Neutrophil (primary cell): Measurements from ENCODE around the gene TINCR.

Experiments
- H3K27ac ChIP-seq: fragments of 200-600 bp; sonication (generic); 2 replicates; pipeline ENCODE4 v1.5.1; 2016; ENCODE audit warnings: mild to moderate bottlenecking, moderate library complexity
- H3K27me3 ChIP-seq: fragments of 200-600 bp; sonication (generic); 2 replicates; pipeline ENCODE4 v1.6.0; 2016; ENCODE audit warnings: mild to moderate bottlenecking
- H3K36me3 ChIP-seq: fragments of 200-600 bp; sonication (generic); 2 replicates; pipeline ENCODE4 v1.5.1; 2017
- H3K4me1 ChIP-seq, 2 experiments: fragments of 200-600 bp in 1 of 2; sonication (generic) in 1 of 2; 1 replicate in 1 of 2; 2 replicates in 1 of 2; pipeline versions ENCODE4 v1.5.1 to v1.6.1; 2013 to 2016; ENCODE audit warnings: low read depth in 1 of 2, low read length in 1 of 2, mild to moderate bottlenecking in 1 of 2, moderate library complexity in 1 of 2; ENCODE audit not compliant: control insufficient read depth in 1 of 2, insufficient read depth in 1 of 2
- H3K4me3 ChIP-seq, 2 experiments: fragments of 200-600 bp in 1 of 2; sonication (generic) in 1 of 2; 1 replicate in 1 of 2; 2 replicates in 1 of 2; pipeline ENCODE4 v1.5.1; 2013 to 2016; ENCODE audit warnings: low read depth in 1 of 2, low read length in 1 of 2, mild to moderate bottlenecking in 1 of 2, moderate library complexity in 1 of 2
- H3K9me3 ChIP-seq: fragments of 200-600 bp; sonication (generic); 2 replicates; pipeline ENCODE4 v1.5.1; 2016
- CTCF ChIP-seq: fragments of 200-600 bp; sonication (generic); IDR thresholded peaks from 2 replicates; pipeline ENCODE4 v1.5.1; 2016; ENCODE audit warnings: antibody characterized with exemption

The TINCR gene

GRCh38 chr19:5579697-5580096, 11.9 kb upstream of the TINCR start:
- Histone ChIP-seq H3K9me3 (no peaks in the 10 kb centered on the region), H3K27ac (no peak overlapping the region), H3K36me3 (peaks cover 21% of the 10 kb centered on the region), H3K4me1 (peaks cover 0 to 9% of the 10 kb centered on the region in 2 experiments), H3K4me3 (no peak overlapping the region), H3K27me3 (no peaks in the 10 kb centered on the region)
- no peak for TF ChIP-seq CTCF

DNA sequence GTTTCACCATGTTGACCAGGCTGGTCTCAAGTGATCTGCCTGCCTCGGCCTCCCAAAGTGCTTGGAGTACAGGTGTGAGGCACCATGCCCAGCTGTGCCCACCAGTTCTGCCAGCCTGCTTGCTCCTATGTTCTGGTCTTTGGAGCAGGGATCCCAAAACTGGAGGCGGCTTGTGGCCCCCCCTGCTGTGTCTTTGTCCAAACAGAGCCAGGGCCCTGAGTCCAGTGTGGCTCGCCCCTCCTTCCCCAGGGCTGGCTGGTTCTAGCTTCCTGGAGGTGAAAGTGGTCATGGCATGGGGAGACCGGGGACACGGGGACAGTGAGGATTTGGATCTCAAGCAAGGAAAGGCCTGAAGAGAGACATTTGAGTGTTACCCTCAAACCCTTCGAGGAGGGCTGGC, 11.5 kb upstream of the TINCR start:
- Histone ChIP-seq H3K4me3 (no peak overlapping the region), H3K27ac (no peak overlapping the region), H3K36me3 (peaks cover 17% of the 10 kb centered on the region), H3K9me3 (no peaks in the 10 kb centered on the region), H3K27me3 (no peaks in the 10 kb centered on the region), H3K4me1 (peaks cover 0 to 9% of the 10 kb centered on the region in 2 experiments)
- no peak for TF ChIP-seq CTCF

DNA sequence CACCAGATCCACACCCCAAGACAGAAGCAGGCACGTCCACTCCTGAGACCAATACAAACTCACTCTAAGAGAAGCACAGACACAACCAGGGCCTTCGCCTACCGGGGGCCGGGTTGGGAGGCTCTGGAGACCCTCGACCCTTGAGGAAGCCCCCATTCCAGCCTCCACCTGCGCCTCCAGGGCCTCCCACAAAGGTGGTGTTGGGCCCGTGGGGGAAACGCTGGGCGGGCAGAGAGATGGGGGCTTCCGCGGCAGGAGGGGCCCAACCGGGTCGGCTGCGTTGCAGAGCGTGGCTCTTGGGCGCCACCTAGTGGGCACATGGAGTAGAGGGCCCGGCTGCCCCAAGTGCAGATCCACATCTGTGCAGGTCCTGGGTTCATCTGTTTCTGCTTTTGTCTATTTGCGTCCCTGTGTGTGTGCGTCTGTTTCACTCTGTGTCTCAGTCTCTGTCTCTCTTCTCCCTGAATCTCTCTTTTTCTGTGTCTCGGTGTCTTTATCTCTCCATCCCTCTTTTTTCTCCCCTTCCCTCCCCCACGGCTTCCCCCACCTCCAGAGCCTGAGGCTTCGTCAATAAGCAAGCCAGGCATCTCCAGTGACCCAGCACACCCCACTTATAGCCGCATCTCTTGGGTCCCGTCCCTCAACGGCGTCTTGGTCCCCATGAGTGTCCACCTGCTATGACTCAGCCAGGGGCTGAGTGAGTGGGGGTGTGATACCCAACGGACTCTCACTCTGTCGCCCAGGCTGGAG, 10.5 kb upstream of the TINCR start:
- H3K27me3 ChIP-seq: no peaks in the 10 kb centered on the region
- H3K4me3 ChIP-seq: no peak overlapping the region
- H3K4me1 ChIP-seq: peaks cover 0 to 3% of the 10 kb centered on the region in 2 experiments
- H3K36me3 ChIP-seq: peaks cover 15% of the 10 kb centered on the region
- H3K27ac ChIP-seq: no peak overlapping the region
- H3K9me3 ChIP-seq: no peaks in the 10 kb centered on the region
- peak; percentile 80 for TF ChIP-seq CTCF

- no peaks in the 10 kb centered on the region for H3K9me3 ChIP-seq
- no peak for TF ChIP-seq CTCF
- no peaks in the 10 kb centered on the region for H3K27me3 ChIP-seq
- H3K27ac ChIP-seq: no peak overlapping the region
- H3K4me3 ChIP-seq: no peak overlapping the region
- H3K4me1 ChIP-seq: peaks cover 0 to 3% of the 10 kb centered on the region in 2 experiments
- H3K36me3 ChIP-seq: no peaks in the 10 kb centered on the region
These were observed 7.8 kb upstream of the TINCR start for GRCh38 chr19:5575590-5575989.

DNA sequence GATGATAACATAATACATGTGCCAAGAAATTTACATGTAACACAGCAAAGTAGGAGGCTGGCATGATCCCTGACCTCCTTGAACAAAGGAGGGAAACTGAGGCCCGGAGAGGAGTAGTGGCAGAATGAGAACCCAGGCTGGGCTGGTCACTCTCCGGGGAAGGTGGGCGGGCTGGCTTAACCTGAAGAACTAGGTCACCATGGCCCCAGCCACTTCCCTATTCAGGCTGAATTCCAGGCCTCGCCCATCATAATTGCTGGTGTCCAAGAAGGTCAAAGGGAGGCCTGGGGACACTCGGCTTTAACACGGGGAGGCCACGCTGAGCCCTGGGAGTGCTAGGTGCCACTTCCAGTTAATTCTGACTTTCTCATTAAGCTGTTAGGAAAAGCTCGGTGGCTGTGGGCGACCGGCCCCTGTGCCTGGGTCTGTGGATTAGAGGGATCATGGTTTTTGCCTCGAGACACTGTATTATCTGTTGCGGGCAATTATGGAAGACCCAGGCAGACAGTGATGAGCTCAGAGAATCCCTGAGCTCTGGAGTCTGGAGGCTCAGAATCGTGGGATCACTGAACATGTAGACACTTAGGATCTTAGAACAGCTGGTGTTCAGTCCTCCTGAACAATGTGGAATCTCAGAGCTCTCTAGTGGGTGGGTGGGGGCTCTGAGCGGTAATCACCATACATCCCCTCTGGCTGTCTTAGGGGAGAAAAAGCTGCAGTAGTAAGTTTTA, 5.0 kb upstream of the TINCR start:
- H3K4me1 ChIP-seq: no peaks in the 10 kb centered on the region
- peaks cover 25% of the 10 kb centered on the region for H3K27me3 ChIP-seq
- no peaks in the 10 kb centered on the region for H3K36me3 ChIP-seq
- H3K4me3 ChIP-seq: no peak overlapping the region
- H3K9me3 ChIP-seq: no peaks in the 10 kb centered on the region
- no peak overlapping the region for H3K27ac ChIP-seq
- TF ChIP-seq CTCF: no peak
